ENCODE measurements around the gene NAA80. TPM values are rescaled to one million over a fixed set of nuclear protein-coding genes. Genes with fewer than 3 reads are reported as not detected.

NAA80 gene
- total RNA-seq, 1 experiment from 2014 or later = 8.7 TPM

GRCh38 chr3:50269460-50269859 lies 29.7 kb downstream of the NAA80 start:
- Histone ChIP-seq H2AFZ (ENCODE audit: low read length) (peak overlapping the region; percentile 13; the same call in 1 of the 2 replicates), H3K27me3 (ENCODE audit: low read length) (no peaks in the 10 kb centered on the region), H3K9me3 (ENCODE audit: low read length) (no peaks in the 10 kb centered on the region), H3K4me1 (ENCODE audit: insufficient read depth, low read length) (peaks cover 58% of the 10 kb centered on the region), H3K4me2 (ENCODE audit: low read length) (peak overlapping the region; percentile 83), H4K20me1 (ENCODE audit: low read length) (no peaks in the 10 kb centered on the region), H3K4me3 (ENCODE audit: low read length) (peak overlapping the region; percentile 55), H3K9me2 (replicated peaks; ENCODE audit: low read length) (no peaks in the 10 kb centered on the region), H3F3A (ENCODE audit: low read length, unreplicated experiment) (no peaks in the 10 kb centered on the region), H3K36me3 (ENCODE audit: low read depth, low read length) (no peaks in the 10 kb centered on the region), H3K9ac (ENCODE audit: low read length) (peak overlapping the region; percentile 60), H3K27ac (ENCODE audit: low read length) (peak overlapping the region; percentile 75), H3K79me2 (ENCODE audit: low read length) (0 out of 2 replicates have a peak, but pooled peaks cover 3% of the 10 kb centered on the region)
- DNase-seq (no peak), ATAC-seq (no peak)
- TSS peak; percentile 35 for BruUV-seq (replicated peaks)
- ChIA-PET POLR2A (ENCODE audit: unreplicated experiment) (no interaction called here), CTCF (interaction anchor here (0.6 to 1.0 kb wide), 3 partner anchors 9 to 34 kb away, joined by 3 to 8 read pairs (median 4); partner anchors contain the start of gene GNAI2)
- TF ChIP-seq EZH2 (IDR thresholded peaks at IDR 0.05; ENCODE audit: low read length, unreplicated experiment) = no peak
- TF ChIP-seq, protein P1, sequence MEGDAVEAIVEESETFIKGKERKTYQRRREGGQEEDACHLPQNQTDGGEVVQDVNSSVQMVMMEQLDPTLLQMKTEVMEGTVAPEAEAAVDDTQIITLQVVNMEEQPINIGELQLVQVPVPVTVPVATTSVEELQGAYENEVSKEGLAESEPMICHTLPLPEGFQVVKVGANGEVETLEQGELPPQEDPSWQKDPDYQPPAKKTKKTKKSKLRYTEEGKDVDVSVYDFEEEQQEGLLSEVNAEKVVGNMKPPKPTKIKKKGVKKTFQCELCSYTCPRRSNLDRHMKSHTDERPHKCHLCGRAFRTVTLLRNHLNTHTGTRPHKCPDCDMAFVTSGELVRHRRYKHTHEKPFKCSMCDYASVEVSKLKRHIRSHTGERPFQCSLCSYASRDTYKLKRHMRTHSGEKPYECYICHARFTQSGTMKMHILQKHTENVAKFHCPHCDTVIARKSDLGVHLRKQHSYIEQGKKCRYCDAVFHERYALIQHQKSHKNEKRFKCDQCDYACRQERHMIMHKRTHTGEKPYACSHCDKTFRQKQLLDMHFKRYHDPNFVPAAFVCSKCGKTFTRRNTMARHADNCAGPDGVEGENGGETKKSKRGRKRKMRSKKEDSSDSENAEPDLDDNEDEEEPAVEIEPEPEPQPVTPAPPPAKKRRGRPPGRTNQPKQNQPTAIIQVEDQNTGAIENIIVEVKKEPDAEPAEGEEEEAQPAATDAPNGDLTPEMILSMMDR (conservative IDR thresholded peaks at IDR 0.05; ENCODE audit: low read depth, low read length) = no peak
- TF ChIP-seq EZH2phosphoT487 (IDR thresholded peaks at IDR 0.05; ENCODE audit: borderline replicate concordance, low read length) = no peak
- intact Hi-C loops (cut with micrococcal nuclease) = no loop called here

- Histone ChIP-seq H2AFZ (ENCODE audit: low read length) (peak within 1 kb of the TSS; percentile 13; the same call in 1 of the 2 replicates), H3K27ac (ENCODE audit: low read length) (peak within 1 kb of the TSS; percentile 75), H3K4me3 (ENCODE audit: low read length) (peak within 1 kb of the TSS; percentile 55)
Measured at GRCh38 chr3:50268703-50269451, 30.3 kb downstream of the NAA80 start, which contains the start of gene SEMA3B. SEMA3B (plus strand) TSS chr3:50269147; CDS start chr3:50269241, 94 bp downstream.

More at GRCh38 chr3:50268703-50269451, 30.3 kb downstream of the NAA80 start, which contains the start of gene SEMA3B:
- BruUV-seq (replicated peaks) = no TSS peak
- Histone ChIP-seq H3K27me3 (ENCODE audit: low read length) (no peaks in the 10 kb centered on the region), H3K36me3 (ENCODE audit: low read depth, low read length) (no peaks in the 10 kb centered on the region), H3F3A (ENCODE audit: low read length, unreplicated experiment) (no peaks in the 10 kb centered on the region), H3K9me2 (replicated peaks; ENCODE audit: low read length) (no peaks in the 10 kb centered on the region), H3K9ac (ENCODE audit: low read length) (peak within 1 kb of the TSS; percentile 60), H3K9me3 (ENCODE audit: low read length) (no peaks in the 10 kb centered on the region), H3K4me1 (ENCODE audit: insufficient read depth, low read length) (peaks cover 63% of the 10 kb centered on the region), H3K4me2 (ENCODE audit: low read length) (peak within 1 kb of the TSS; percentile 83), H3K79me2 (ENCODE audit: low read length) (0 out of 2 replicates have a peak, but pooled peaks cover 3% of the 10 kb centered on the region), H4K20me1 (ENCODE audit: low read length) (no peaks in the 10 kb centered on the region)
- TF ChIP-seq EZH2 (IDR thresholded peaks at IDR 0.05; ENCODE audit: low read length, unreplicated experiment) = no peak
- TF ChIP-seq, protein P1 (conservative IDR thresholded peaks at IDR 0.05; ENCODE audit: low read depth, low read length) = no peak
- TF ChIP-seq EZH2phosphoT487 (IDR thresholded peaks at IDR 0.05; ENCODE audit: borderline replicate concordance, low read length) = no peak
- POLR2A ChIA-PET (ENCODE audit: unreplicated experiment) = no interaction called here
- CTCF ChIA-PET = interaction anchor here (0.6 to 1.0 kb wide), 3 partner anchors 9 to 33 kb away, joined by 3 to 8 read pairs (median 4); partner anchors contain the start of gene GNAI2
- ATAC-seq (peak; percentile 63), DNase-seq (peak; percentile 91)
- intact Hi-C loops (cut with micrococcal nuclease) = loop anchor here (1.0 kb wide), 1 partner anchor 9 kb away; no protein-coding TSS in a partner anchor

All from PC-3 (cell line).